Hematopoietic multipotent progenitor cell treated with erythropoietin and hydrocortisone succinate and interleukin-3 and kit ligand, for 8 days (in vitro differentiated cells): Measurements from ENCODE around the gene KLK7.
"Not testable (repeated sequence)": the region's sequence is repeated elsewhere in the genome, so short reads cannot be mapped to it uniquely, and the experiment has no call there.

Source experiments
- DNase-seq: peaks from one replicate; pipeline ENCODE4 v3.0.0-alpha.2; 2015

KLK7 gene

GRCh38 chr19:51010066-51010795, 26.5 kb upstream of the KLK7 start:
- no peak for DNase-seq

- DNase-seq = no peak
These were observed 25.6 kb upstream of the KLK7 start for GRCh38 chr19:51009061-51009891.

- no peak for DNase-seq
These were observed 23.8 kb upstream of the KLK7 start for GRCh38 chr19:51007488-51007887.

- no peak for DNase-seq
These were observed 22.7 kb upstream of the KLK7 start for GRCh38 chr19:51006406-51006805.

- no peak for DNase-seq
These were observed 21.5 kb upstream of the KLK7 start for GRCh38 chr19:51005248-51005647.

- DNase-seq = no peak
These were observed 19.6 kb upstream of the KLK7 start for GRCh38 chr19:51003316-51003715.

GRCh38 chr19:51002542-51003311, 19.0 kb upstream of the KLK7 start:
- peak; percentile 56 for DNase-seq

- no peak for DNase-seq
These were observed 18.4 kb upstream of the KLK7 start for GRCh38 chr19:51002089-51002532.

GRCh38 chr19:51001515-51001914, 17.8 kb upstream of the KLK7 start, which contains the start of gene KLK8:
TSS of gene KLK8 (minus strand) at chr19:51001604. CDS start at chr19:51001167, 437 bp downstream.
- no peak for DNase-seq

GRCh38 chr19:51000981-51001380, 17.3 kb upstream of the KLK7 start:
- no peak for DNase-seq

- no peak for DNase-seq
These were observed 16.7 kb upstream of the KLK7 start for GRCh38 chr19:51000426-51000825.

- no peak for DNase-seq
These were observed 15.0 kb upstream of the KLK7 start for GRCh38 chr19:50998686-50999085.

GRCh38 chr19:50998061-50998460, 14.3 kb upstream of the KLK7 start:
- no peak for DNase-seq

- no peak for DNase-seq
These were observed 10.4 kb upstream of the KLK7 start for GRCh38 chr19:50994129-50994528.

GRCh38 chr19:50992666-50993035, 8.9 kb upstream of the KLK7 start:
- no peak for DNase-seq

GRCh38 chr19:50984416-50984815, 699 bp upstream of the KLK7 start:
- not testable (repeated sequence) for DNase-seq

- DNase-seq = no peak
These were observed 1.5 kb downstream of the KLK7 start for GRCh38 chr19:50982186-50982585.

- no peak for DNase-seq
These were observed 2.0 kb downstream of the KLK7 start for GRCh38 chr19:50981587-50982146.

- DNase-seq = no peak
These were observed 3.5 kb downstream of the KLK7 start for GRCh38 chr19:50980208-50980607.

- DNase-seq = no peak
These were observed 4.0 kb downstream of the KLK7 start for GRCh38 chr19:50979758-50980157.

GRCh38 chr19:50978772-50979390, 4.8 kb downstream of the KLK7 start:
- no peak for DNase-seq

- no peak for DNase-seq
These were observed 6.1 kb downstream of the KLK7 start for GRCh38 chr19:50977626-50978025.

GRCh38 chr19:50975766-50976165, 8.0 kb downstream of the KLK7 start:
- no peak for DNase-seq
